ENCODE results near the gene SLC6A4. TPM values are rescaled to one million over a fixed set of nuclear protein-coding genes. Genes with fewer than 3 reads are reported as not detected.
"Not testable (repeated sequence)": the region's sequence is repeated elsewhere in the genome, so short reads cannot be mapped to it uniquely, and the experiment has no call there.

Gene SLC6A4
- total and polyA plus RNA-seq, 10 donors = under 0.01 to 0.34 (median 0.15) TPM; not detected in 3

GRCh38 chr17:30148376-30148775 is 87.1 kb downstream of the SLC6A4 start:
- Histone ChIP-seq H3K36me3 (peaks cover 0 to 27% (median 0%) of the 10 kb centered on the region in 6 donors), H3K4me1 (peaks cover 0 to 7% (median 0%) of the 10 kb centered on the region in 6 donors), H3K4me3 (no peak overlapping the region), H3K27me3 (replicated peaks in 1 of 7) (no peaks in the 10 kb centered on the region), H3K27ac (no peak overlapping the region), H3K9me3 (no peaks in the 10 kb centered on the region)
- intact Hi-C loops (cut with DNase I; ENCODE audit: low total_unique reads) = no loop called here
- no peak for TF ChIP-seq POLR2A (IDR thresholded peaks at IDR 0.05)
- TF ChIP-seq, protein P1, sequence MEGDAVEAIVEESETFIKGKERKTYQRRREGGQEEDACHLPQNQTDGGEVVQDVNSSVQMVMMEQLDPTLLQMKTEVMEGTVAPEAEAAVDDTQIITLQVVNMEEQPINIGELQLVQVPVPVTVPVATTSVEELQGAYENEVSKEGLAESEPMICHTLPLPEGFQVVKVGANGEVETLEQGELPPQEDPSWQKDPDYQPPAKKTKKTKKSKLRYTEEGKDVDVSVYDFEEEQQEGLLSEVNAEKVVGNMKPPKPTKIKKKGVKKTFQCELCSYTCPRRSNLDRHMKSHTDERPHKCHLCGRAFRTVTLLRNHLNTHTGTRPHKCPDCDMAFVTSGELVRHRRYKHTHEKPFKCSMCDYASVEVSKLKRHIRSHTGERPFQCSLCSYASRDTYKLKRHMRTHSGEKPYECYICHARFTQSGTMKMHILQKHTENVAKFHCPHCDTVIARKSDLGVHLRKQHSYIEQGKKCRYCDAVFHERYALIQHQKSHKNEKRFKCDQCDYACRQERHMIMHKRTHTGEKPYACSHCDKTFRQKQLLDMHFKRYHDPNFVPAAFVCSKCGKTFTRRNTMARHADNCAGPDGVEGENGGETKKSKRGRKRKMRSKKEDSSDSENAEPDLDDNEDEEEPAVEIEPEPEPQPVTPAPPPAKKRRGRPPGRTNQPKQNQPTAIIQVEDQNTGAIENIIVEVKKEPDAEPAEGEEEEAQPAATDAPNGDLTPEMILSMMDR (IDR thresholded peaks at IDR 0.05 in 8 of 11, conservative IDR thresholded peaks at IDR 0.05 in 3 of 11) = no peak
- no peak for TF ChIP-seq POLR2AphosphoS5 (IDR thresholded peaks at IDR 0.05)
- WGBS, 5 donors = 92 to 100% (median 96%) methylated on average over 1 of the region's 1 CpG
- DNase-seq = no peak

- 87 to 91% (median 88%) methylated on average over 6 of the region's 6 CpGs for WGBS, 5 donors
- H3K27ac ChIP-seq; intact Hi-C loops (cut with DNase I; ENCODE audit: low total_unique reads); H3K27me3 ChIP-seq (replicated peaks in 1 of 7); H3K4me3 ChIP-seq; H3K9me3 ChIP-seq; DNase-seq: not testable (repeated sequence)
- H3K4me1 ChIP-seq = peaks cover 0 to 10% (median 2%) of the 10 kb centered on the region in 6 donors
- H3K36me3 ChIP-seq = peaks cover 0 to 27% (median 0%) of the 10 kb centered on the region in 6 donors
Measured at GRCh38 chr17:30147860-30148259, 87.6 kb downstream of the SLC6A4 start.

Small RNA genes within 50 kb of the gene (small RNA-seq; reads per million reads assigned to genes)
- gene RF00154 = 47.7 to 67.4 (median 52.9) reads per million in 4 donors

Other genes starting within 250 kb of the SLC6A4 start
- gene NSRP1, start 118.9 kb downstream of the SLC6A4 start, total RNA-seq = 10 to 100 TPM; 27.0 to 39.8 (median 36.8) TPM
- 10 to 100 TPM; 15.5 to 23.3 (median 20.3) TPM for gene NSRP1, start 118.9 kb downstream of the SLC6A4 start, polyA plus RNA-seq
- 10 to 100 TPM; 26.2 to 35.5 (median 30.5) TPM for gene BLMH, start 56.2 kb upstream of the SLC6A4 start, total RNA-seq
- 10 to 100 TPM; 15.6 to 18.2 (median 16.1) TPM for gene BLMH, start 56.2 kb upstream of the SLC6A4 start, polyA plus RNA-seq
- gene TMIGD1, start 98.4 kb upstream of the SLC6A4 start, total RNA-seq = not detected
- gene TMIGD1, start 98.4 kb upstream of the SLC6A4 start, polyA plus RNA-seq = not detected
- gene CPD, start 143.2 kb upstream of the SLC6A4 start, total RNA-seq = 10 to 100 TPM; 33.9 to 83.8 (median 42.0) TPM
- gene CPD, start 143.2 kb upstream of the SLC6A4 start, polyA plus RNA-seq = 1 to 10 TPM; 1.6 to 3.8 (median 3.0) TPM
- 10 to 100 TPM; 38.7 to 56.6 (median 49.6) TPM for gene GOSR1, start 241.7 kb upstream of the SLC6A4 start, total RNA-seq
- gene GOSR1, start 241.7 kb upstream of the SLC6A4 start, polyA plus RNA-seq = 10 to 100 TPM; 10.8 to 12.6 (median 11.0) TPM

All from spleen (tissue), 11 donors.